Uterus (tissue), 4 donors: ENCODE results near the gene RPLP1. TPM values are rescaled to one million over a fixed set of nuclear protein-coding genes. Genes with fewer than 3 reads are reported as not detected.

ENCODE experiments used
- DNase-seq, 2 donors: peaks; one replicate each; pipeline ENCODE4 v3.0.0-alpha.2; 2019 to 2020
- H3K27ac ChIP-seq, 2 donors: fragments of 200-600 bp; sonication (generic); 1 replicate in 1 of 2; 2 replicates in 1 of 2; pipeline ENCODE4 v1.5.1; 2016 to 2018
- H3K27me3 ChIP-seq, 2 donors: fragments of 200-600 bp; sonication (generic); one replicate each; pipeline ENCODE4 v1.5.1; 2018 to 2019; ENCODE audit warnings: control low read depth in 1 of 2
- H3K36me3 ChIP-seq, 2 donors: fragments of 200-600 bp; sonication (generic); one replicate each; pipeline ENCODE4 v1.5.1; 2019; ENCODE audit warnings: control low read depth in 1 of 2
- H3K4me1 ChIP-seq, 2 donors: fragments of 200-600 bp; sonication (generic); one replicate each; pipeline ENCODE4 v1.5.1; 2018 to 2019; ENCODE audit warnings: control low read depth in 1 of 2
- H3K4me3 ChIP-seq, 2 donors: fragments of 200-600 bp; sonication (generic); 1 replicate in 1 of 2; 2 replicates in 1 of 2; pipeline ENCODE4 v1.5.1; 2018 to 2019; ENCODE audit warnings: mild to moderate bottlenecking in 1 of 2
- H3K9me3 ChIP-seq, 2 donors: fragments of 200-600 bp; sonication (generic); one replicate each; pipeline ENCODE4 v1.5.1; 2019; ENCODE audit warnings: control low read depth in 1 of 2
- POLR2A ChIP-seq, 2 donors: fragments of 450-650 bp; IDR thresholded peaks; one replicate each; pipeline ENCODE4 v1.6.1; 2016; ENCODE audit warnings: antibody characterized with exemption in 2 of 2, mild to moderate bottlenecking in 1 of 2, moderate library complexity in 1 of 2
- intact Hi-C: fragments of 100-400 bp; cut with DNase I; formaldehyde crosslinking; loops from one replicate; pipeline ENCODE4 v1.15.1; 2023; ENCODE audit warnings: low total_unique reads
- total RNA-seq, 4 donors: library from RNA; depleted of rRNA in 3 of 4; stranded (reverse); fragments of >200 nt in 3 of 4; gene quantifications; one replicate each; pipeline versions ENCODE4 v1.1.0 to v1.2.4, GENCODE V29; 2014 to 2023
- TF ChIP-seq, protein P1 (sequence below), 4 experiments: fragments of 200-600 bp in 2 of 4; fragments of 450-650 bp in 2 of 4; sonication (generic) in 2 of 4; IDR thresholded peaks; one replicate each; pipeline ENCODE4 v1.5.1; 2016 to 2019; ENCODE audit warnings: antibody characterized with exemption in 4 of 4, mild to moderate bottlenecking in 2 of 4, moderate library complexity in 1 of 4
- donor health status: DM: yes; HTN: yes; CAD: no.

Gene RPLP1
- total RNA-seq, 4 donors from 2014 or later, result 61.5 to 2,786 (median 1,440) TPM

DNA sequence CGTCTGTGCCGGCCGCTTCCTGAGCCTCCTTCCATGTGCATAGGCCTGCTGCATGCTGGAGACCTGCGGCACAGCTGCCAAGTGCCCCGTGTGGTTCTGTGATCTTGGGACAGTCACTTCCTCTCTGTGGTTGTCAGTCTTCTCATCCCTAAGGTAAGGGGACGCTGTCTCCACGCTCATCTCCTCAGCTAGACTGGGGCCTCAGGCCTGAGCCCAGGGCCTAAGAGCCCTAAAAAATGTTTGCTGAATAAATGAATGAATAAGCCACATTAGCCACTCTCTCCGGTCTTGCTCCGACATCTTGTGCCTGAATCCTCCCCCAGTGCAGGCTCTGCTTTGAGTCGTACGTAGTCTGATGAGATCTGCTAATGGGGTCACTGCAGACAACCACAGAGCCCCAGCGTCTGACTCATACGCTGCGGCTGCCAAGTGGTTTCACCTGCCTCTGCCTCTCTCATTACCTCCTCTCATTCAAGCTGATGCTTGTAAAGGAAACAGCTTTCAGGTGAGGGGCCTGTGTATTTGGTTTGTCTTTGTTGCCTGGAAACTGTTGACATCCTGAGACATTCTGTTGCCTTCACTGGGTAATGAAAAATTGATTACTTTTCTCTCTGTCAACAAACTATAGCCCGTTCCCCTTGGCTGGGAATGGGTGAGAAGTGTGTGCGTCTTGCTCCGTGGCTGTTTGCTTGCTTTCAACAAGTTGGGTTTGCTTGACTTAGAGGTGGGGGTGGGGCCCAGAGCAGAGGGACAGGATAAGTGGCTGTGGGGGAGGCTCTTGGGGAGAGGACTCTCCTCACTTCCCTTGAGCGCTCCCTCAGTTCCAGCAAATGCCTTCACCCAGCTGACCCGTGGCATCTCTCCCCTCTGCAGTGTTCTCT lies 15.9 kb downstream of the RPLP1 start:
- Histone ChIP-seq H3K27ac (no peak overlapping the region), H3K9me3 (no peaks in the 10 kb centered on the region), H3K27me3 (no peaks in the 10 kb centered on the region), H3K4me1 (no peaks in the 10 kb centered on the region), H3K4me3 (no peak overlapping the region), H3K36me3 (no peaks in the 10 kb centered on the region)
- TF ChIP-seq POLR2A (IDR thresholded peaks at IDR 0.05), result no peak
- TF ChIP-seq, protein P1, sequence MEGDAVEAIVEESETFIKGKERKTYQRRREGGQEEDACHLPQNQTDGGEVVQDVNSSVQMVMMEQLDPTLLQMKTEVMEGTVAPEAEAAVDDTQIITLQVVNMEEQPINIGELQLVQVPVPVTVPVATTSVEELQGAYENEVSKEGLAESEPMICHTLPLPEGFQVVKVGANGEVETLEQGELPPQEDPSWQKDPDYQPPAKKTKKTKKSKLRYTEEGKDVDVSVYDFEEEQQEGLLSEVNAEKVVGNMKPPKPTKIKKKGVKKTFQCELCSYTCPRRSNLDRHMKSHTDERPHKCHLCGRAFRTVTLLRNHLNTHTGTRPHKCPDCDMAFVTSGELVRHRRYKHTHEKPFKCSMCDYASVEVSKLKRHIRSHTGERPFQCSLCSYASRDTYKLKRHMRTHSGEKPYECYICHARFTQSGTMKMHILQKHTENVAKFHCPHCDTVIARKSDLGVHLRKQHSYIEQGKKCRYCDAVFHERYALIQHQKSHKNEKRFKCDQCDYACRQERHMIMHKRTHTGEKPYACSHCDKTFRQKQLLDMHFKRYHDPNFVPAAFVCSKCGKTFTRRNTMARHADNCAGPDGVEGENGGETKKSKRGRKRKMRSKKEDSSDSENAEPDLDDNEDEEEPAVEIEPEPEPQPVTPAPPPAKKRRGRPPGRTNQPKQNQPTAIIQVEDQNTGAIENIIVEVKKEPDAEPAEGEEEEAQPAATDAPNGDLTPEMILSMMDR (IDR thresholded peaks at IDR 0.05), result no peak
- no peak for DNase-seq
- intact Hi-C loops, result no loop called here

DNA sequence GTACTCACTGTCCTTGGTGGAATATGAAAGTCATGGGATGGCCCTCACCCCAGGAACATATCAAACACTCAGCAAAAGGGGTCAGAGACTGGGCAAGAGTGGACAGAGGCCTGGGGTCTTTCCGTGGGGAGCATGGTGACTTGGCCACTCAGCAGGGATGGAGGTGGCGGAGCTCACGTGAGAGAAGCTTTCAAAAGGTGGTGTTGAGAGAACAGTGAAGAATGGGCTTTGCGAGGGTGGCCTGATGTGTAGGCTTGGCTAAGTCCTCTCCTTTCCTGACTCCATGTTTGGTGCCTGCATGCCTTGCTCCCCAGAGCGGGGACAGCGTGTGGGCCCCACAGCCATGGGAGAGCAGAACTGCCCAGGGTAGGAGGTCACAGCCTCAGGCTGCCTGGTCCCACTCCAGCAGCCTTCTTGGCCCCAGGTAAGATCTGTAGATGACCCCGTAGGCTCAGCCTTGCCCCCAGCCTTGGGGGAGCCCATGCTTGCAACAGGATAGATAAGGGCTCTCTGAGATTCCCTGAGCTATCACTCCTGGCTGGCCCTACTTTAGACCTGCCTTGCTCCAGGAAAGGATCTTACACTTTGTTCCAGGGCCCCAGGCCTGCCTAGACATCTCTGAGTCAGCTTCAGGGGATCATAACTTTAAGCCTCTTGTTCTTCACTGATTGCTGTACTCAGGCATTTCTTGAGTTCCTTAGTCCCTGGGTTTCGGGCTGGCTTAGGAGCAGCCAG lies 17.0 kb downstream of the RPLP1 start:
- no peak for DNase-seq
- Histone ChIP-seq H3K27me3 (no peaks in the 10 kb centered on the region), H3K4me3 (no peak overlapping the region), H3K4me1 (no peaks in the 10 kb centered on the region), H3K36me3 (no peaks in the 10 kb centered on the region), H3K27ac (no peak overlapping the region), H3K9me3 (no peaks in the 10 kb centered on the region)
- intact Hi-C loops, result no loop called here
- TF ChIP-seq POLR2A (IDR thresholded peaks at IDR 0.05), result no peak
- TF ChIP-seq, protein P1 (IDR thresholded peaks at IDR 0.05), result no peak

DNA sequence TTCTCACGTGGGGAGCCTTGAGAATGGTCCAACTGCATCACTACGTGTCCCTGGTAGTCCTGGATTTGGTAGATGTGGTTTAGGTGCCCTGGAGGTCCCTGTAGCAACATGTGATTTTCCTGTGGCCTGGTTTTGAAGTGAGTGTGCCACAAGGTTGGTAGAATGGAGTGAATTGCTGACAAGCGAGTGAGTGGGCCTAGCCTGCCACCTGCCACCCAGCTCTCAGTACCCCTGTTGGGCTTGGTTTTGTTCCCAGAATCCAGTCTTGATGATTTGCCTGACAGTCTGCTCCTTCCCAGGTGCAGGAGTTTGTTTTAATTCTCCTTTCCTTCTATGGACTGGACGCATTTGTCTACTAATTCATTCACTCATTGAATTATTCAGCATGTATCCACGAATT lies 19.4 kb downstream of the RPLP1 start:
- Histone ChIP-seq H3K36me3 (no peaks in the 10 kb centered on the region), H3K27ac (no peak overlapping the region), H3K4me1 (no peaks in the 10 kb centered on the region), H3K27me3 (no peaks in the 10 kb centered on the region), H3K4me3 (no peak overlapping the region), H3K9me3 (no peaks in the 10 kb centered on the region)
- intact Hi-C loops, result no loop called here
- TF ChIP-seq, protein P1 (IDR thresholded peaks at IDR 0.05), result no peak
- no peak for TF ChIP-seq POLR2A (IDR thresholded peaks at IDR 0.05)
- DNase-seq, result no peak

GRCh38 chr15:69472562-69472961 lies 19.9 kb downstream of the RPLP1 start:
- no peak overlapping the region for H3K27ac ChIP-seq

More at GRCh38 chr15:69472562-69472961, 19.9 kb downstream of the RPLP1 start:
- no peak overlapping the region for H3K4me3 ChIP-seq
- no peaks in the 10 kb centered on the region for H3K4me1 ChIP-seq
- no peaks in the 10 kb centered on the region for H3K27me3 ChIP-seq
- intact Hi-C loops, result no loop called here
- no peak for DNase-seq
- TF ChIP-seq POLR2A (IDR thresholded peaks at IDR 0.05), result no peak
- TF ChIP-seq, protein P1 (IDR thresholded peaks at IDR 0.05), result no peak
- no peaks in the 10 kb centered on the region for H3K9me3 ChIP-seq
- no peaks in the 10 kb centered on the region for H3K36me3 ChIP-seq
